ENCODE measurements around the gene PLPP4. TPM values are rescaled to one million over a fixed set of nuclear protein-coding genes. Genes with fewer than 3 reads are reported as not detected.
A peak's percentile ranks its signal among the peaks of the same experiment; 100 is the strongest.

The PLPP4 gene
- total RNA-seq, 1 experiment from 2014 or later = 47.7 TPM

DNA sequence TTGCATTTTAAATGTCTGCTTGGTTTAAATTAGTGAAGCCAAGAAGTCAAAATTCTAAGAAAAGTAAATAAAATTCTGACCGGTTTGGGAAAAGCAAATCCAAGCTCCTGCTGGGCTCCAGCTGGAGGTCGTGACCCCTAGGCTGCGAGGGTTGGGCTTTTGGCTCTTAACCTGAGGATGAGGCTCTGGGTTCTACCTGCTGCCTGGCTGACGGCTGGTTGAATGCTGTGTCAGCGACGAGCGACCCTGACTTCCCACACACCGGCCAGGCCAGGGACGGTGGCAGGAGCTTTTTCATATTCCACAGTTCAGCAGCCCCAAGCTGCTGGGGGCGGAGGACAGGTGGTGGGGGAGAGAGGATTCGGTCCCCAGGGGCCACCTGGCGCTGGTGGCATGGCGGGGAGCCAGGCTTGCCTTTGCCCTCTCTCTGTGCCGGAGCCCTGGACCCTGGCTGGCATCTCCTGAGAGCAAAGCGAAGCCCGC, 843 bp upstream of the PLPP4 start:
- no peak for DNase-seq (ENCODE audit: low read depth)

DNA sequence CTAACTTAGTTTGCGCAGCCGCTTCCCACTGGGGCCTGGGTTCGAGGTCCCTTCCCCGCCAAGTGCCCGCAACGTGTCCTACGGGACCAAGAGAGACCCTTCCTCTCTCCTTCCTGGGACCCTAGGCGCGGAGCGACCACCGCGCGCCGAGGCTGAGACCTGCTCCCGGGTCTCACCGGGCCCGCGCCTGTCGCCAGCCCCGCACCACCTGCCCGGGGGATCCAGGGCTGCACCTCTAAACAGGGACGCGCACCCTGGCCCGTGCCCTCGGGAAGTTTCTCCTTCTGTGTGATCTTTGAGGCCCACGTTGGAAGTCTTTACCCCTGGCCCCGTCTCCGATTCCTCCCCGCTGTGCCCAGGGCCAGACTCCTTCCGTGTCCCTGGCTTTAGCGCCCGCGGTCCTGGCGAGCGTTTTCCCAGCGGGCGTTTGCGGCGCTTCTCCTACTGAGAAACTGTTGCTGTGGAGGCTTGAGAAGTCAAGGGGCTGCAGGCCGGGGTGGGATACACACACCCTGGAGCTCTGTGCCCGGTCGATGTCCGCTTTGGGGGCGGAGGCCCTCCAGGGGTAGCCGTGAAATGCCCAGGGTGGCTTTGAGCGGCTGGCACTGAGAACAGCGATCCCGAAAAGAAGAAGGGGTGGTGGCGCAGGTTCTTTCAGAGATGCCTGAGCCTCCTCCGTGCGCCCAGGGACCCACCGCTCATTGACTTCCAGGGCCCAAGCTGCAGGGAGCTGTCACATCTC, 575 bp downstream of the PLPP4 start:
- no peak for DNase-seq (ENCODE audit: low read depth)

DNA sequence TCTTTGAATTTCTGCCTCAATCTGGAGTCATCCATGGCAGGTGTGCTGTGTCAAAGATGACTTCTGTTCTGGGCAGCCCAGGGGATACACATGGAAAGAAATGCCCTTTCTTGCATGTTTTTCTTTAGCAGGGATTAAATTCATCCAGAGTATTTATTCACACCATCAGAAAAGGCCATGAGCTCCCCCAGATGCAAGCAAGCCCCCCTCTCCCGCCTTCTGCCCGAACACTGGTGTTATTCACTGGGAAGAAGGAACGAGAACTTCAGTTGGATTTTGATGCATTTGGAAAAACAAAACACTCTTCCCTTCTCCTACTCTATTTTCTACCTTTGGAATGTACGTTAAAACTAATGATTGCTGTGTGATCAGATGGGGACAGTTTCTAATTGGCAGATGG, 1.4 kb downstream of the PLPP4 start:
- DNase-seq (ENCODE audit: low read depth) = no peak

DNA sequence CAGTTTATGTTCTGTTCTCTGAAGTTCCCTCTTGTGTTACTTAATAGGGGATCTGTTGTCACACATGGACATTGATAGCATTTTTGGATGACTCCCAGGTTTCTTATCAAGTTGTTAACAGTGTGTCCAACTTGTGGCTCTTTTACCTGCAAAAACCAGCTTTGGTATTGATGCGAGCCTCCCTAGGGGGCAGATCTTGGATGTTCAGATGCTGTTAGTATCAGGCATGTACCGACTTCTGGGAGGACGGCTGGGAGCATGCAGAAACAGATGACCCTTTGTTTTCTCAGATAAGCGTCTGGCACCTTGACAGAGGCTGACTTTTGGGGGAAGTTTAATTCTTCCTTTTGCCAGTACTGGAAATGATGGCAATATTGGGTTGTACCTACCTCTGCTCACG, 2.2 kb downstream of the PLPP4 start:
- no peak for DNase-seq (ENCODE audit: low read depth)

DNA sequence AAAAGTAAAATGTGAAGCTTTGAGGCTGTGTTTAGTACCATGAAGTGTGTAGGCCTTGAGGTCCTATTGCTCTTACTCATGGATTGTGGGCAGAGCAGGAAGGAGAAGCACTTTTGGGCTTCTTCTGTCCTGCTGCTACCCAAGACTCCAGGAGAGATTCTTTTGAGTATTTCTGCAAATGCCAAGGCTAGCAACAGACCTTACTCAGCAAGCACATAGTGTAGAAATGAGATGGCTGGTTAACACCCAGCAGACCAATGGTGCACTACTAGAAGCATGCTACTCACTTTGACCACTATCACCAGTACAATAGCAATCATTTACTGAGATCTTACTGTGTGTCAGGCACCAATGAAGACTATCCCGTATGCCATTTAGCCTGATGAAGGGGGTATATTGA, 3.2 kb downstream of the PLPP4 start:
- peak; percentile 63 for DNase-seq (ENCODE audit: low read depth)

DNA sequence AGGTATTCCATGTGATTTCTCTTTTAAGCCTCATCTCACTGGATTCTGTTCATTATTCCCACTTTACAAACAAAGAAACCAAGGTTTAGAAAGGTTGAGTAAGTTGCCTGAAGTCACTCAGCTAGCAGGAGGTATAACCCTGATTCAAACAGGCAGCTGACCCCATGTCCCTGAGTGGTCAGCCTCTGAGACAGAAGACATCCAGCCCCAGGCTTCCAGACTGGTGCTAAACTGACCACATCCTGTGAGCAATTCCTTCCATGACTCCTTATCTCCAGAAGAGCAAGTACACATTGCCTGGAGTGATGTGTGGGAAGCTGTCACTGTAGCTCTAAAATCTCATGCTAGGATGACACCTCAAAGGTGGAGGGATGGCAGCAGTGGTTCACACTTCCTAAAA, 3.7 kb downstream of the PLPP4 start:
- peak; percentile 99 for DNase-seq (ENCODE audit: low read depth)

DNA sequence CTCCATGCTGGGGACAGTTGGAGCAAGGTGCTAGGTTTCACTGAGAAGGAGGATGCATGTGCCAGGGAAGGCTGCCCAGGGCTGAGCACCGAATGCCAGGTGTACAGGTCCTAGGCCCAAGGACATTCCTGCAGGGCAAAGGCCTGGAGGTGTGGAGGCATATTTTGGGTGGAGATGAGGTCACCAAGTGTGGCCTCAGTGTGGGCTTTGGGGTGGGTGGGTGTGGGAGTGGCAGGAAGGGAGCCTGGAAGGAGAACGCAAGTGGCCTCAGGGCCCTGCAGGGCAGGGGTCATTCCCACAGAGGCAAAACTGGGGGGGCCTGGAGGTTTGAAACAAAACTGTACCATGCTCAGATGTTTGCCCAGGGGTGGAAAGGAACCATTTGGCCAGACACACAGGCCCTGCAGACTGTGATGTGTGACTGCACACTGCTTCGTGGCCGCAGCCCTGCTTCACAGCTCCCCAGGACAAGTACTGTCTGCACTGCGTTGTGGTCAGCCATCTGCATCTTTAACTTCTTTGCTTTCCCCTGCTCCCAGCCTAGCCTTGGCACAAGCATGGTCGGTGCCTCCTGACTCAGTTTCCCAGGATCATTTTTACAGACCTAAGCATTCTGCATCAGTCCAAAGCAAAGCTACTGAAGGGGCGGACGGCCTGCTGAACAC, 5.1 kb downstream of the PLPP4 start:
- DNase-seq (ENCODE audit: low read depth) = no peak

DNA sequence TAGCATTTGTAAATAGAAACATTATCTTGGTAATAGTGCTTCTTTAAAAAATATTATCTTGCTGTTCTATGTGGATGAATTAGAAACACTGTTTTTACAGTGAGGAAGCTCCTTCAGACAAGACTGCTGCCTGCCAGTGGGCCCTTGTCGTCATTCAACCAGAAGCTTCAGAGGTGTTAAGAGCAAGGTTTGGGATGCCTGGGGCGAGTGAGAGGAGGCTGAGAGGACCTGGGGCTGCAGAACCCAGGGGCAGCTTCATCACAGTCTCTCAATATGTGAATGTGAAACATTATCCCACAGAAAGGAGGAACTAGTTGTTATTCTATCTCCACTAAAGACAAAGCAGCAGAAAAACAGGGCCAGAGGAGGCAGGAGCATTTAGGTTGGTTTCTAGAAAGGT, 8.1 kb downstream of the PLPP4 start:
- DNase-seq (ENCODE audit: low read depth) = no peak

DNA sequence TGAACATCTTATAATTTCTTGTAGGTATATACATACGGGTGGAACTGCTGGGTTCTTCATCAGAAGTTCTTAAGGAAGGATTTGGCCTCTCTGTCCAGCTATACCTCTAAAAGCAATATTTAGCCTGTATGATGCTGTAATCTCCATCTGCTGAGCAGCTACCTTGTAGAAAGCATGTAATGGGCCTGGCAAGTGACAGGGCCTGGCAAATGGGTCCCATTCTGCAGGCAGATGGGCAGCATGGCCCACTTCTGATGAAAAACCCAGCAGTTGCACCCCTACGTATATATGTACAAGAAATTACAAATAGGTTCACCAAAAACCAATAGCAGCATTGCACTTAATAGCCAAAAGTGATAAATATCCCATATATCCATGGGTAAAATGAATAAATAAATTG, 9.0 kb downstream of the PLPP4 start:
- DNase-seq (ENCODE audit: low read depth) = no peak

DNA sequence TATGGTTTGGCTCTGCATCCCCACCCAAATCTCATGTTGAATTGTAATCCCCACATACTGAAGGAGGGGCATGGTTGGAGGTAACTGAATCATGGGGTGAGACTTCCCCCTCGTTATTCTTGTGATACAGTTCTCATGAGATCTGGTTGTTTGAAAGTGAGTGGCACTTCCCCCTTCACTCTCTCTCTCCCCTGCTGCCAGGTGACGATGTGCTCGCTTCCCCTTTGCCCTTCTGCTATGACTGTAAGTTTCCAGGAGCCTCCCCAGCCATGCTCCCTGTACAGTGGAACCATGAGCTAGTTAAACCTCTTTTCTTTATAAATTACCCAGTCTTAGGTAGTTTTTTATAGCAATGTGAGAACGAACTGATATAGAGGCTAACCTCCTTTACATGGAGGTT, 16.6 kb downstream of the PLPP4 start:
- no peak for DNase-seq (ENCODE audit: low read depth)

DNA sequence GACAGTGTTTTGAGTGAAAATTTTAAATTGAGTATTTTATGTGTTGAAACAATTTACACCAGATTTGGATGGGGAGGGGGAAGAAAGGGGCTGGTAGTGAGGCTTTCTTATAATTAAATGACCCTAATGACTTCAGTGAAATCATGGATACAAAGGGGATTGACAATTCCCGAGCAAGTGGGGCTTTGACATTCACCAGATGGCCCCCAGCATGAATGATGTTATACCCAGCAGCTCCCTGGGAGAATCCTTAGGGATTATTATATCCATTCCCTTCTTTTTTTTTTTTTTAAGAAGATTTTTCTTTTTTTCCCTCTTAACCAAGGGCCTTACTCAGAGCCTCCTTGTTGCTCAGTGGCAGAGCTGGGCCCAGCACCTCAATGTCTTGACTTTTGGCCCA, 17.9 kb downstream of the PLPP4 start:
- DNase-seq (ENCODE audit: low read depth) = no peak

DNA sequence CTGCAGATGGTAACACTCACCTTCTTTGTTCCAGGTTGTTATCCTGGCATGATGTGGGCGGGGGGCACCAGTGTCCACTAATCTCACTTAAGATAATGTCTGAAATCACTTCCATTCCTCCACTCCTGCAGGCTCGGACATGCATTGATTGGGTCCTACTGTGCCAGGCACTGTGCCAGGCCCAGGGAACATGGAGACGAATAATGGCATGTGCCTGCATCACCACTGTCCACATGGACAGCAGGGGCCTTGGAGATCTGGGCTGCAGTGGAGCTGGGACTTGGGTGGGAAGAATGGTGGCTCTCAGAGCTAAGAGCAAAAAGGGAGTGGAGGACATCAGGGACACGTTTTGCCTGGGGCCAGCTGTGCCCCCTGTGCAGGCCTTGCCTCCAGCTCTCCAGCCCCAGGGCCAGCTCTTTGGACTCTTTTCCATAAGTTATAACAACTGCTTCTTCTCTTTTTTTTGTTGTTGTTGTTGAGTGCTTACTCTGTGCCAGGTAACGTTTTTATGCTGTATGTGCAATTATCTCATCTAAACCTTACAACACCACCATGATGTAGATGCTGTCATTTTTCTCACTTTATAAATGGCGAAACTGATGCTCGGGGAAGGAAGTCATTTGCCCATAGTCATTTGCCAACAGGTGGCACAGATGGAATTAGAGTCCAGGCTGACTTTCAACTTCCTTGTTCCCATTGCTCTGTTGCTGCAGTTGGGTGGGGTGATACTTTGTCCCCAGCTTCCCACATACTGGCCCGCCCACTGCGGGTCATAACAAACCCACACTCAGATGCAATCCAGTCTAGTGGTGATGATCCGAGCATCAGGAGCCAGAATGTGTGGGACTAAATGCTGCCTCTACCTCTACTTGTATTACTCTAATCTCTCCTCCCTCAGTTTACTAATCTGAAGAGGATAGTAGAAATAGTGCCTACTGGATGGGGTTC, 19.1 kb downstream of the PLPP4 start:
- DNase-seq (ENCODE audit: low read depth) = no peak

DNA sequence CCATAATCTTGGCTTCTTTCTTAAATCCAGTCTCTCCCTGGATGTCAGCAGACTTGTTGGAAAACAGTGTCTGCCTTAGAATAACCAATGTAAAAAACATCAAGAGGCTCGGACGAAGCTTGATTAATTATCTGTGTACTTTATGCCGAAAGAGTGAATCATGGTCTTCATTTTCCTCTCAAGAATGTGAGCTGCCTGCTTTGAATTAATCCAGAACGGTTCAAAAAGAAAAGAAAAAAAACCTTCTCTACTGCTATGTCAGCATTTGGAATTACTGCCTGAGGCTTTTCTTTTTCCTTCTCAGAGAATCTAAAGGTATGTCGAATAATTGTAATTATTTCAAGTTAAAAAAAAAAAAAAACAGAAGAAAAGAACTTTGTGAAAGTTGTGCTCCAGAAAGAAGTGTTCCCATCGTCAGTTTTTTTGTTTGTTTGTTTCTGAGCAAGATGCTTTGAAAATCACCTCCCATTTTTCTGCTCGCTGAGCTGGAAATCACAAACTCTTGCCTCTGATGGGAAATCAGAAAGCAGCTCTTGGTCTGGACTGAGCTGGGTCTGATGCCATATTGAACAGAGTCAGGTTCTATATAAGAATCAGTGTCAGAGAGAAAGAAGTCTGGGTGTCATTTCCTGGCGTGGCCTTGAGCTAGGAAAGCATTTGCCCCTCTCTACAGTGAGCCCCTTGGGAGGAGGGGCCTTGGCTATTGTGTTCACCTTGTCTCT, 20.2 kb downstream of the PLPP4 start:
- peak; percentile 36 for DNase-seq (ENCODE audit: low read depth)

DNA sequence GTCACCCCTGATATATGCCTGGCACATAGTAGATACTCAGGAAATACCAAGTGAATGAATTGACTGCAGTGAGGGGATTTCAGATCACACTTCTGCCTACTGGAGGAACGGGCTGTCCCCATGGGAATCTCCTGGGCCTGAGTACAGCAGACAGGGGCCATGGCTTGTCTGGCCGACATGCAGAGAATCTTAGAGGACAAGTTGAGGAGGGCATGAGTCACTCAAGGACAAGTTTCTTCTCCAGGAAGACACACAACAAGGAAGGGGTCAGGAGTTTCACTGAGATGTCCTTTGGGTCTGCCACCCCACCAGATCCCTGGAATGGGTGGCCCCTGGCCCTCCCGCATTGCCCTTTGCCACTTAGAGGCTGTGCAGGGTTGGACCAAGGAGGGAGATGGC, 20.7 kb downstream of the PLPP4 start:
- peak; percentile 74 for DNase-seq (ENCODE audit: low read depth)

DNA sequence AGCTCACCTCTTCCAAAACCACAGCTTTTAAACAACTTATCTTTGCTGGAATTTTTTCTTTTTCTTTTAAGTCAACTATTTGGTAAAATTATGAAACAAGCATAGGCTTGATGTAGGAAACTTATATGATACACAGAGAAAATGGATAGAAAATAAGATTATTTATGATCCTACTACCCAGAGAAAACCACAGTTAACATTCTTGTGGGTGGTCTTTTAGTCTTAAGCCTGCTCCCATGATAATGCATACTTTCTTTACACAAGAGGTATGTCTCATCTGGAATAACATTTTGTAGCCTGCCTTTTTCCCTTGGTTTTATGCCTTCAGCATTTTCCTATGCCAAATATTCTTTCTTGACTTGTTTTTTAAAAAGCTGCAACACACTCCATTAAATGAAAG, 21.4 kb downstream of the PLPP4 start:
- DNase-seq (ENCODE audit: low read depth) = no peak

DNA sequence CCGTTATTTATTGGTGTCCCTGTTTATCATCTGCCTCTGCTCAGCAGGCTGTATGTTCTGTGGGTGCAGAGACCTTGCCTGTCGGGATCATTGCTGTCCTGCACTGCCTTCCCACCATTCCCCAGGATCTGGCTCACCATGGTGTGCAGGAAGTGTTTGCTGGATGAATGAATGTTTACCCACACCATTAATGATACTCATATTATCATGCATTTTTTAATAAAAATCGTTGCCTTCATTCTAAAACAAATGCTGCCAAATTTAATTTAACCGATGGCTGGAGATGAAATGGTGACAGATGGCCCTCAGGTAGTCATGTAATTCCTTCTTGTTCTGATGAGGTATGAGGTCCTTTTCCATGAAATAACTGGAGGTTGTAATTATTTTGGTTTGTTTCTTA, 22.5 kb downstream of the PLPP4 start:
- no peak for DNase-seq (ENCODE audit: low read depth)

DNA sequence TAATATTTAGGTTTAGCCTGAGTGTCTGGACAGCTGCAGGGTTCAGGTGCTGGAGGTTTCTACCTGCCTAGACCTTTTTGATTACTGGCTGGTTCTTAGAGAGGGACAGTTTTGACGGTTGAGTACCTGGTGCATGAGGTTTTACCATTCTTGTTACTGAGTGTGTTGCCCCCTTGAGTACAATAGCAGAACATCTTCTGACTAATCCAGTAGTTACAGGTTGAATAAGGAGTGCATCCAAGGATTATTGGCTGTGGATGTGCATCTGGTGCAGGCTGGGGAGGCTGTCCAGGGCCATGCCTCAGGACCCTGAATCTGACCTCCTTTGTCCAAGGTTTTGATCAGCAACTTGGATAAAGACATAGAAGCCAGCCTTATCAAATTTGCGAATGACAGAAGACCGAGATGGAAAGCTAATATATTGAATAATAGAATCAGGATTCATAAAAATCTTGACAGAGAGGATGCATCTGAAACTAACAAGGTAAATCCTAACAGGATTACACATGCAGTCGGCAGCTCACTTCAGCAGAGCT, 23.1 kb downstream of the PLPP4 start:
- no peak for DNase-seq (ENCODE audit: low read depth)

DNA sequence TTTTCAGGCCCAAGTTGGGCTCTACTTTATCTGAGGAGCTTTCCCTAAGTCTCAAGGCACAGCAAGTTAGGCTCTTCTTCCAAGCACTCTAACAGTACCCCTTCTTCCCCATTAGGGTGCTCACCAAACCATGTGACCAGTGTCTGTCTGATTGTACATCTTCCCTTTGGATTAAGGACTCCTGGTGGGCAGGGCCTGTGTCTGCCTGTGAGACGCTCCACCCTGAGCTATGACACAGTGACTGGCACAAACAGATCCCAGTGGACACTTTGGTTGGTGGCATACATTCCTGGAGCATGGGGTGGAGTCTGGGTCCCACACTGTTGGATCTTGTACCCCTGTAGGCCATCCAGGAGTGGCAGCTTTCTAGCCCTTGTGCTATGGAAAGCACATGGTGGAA, 23.8 kb downstream of the PLPP4 start:
- no peak for DNase-seq (ENCODE audit: low read depth)

DNA sequence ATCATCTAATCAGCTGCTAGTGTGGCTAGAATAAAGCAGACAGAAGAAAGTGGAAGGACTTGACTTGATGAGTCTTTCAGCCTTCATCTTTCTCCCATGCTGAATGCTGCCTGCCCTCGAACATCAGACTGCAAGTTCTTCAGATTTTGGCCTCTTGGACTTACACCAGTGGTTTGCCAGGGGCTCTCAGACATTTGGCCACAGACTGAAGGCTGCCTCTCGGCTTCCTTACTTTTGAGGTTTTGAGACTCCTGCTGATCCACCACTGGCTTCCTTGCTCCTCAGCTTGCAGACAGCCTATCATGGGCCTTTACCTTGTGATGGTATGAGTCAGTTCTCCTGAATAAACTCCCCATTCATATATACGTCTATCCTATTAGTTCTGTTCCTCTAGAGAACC, 26.0 kb downstream of the PLPP4 start:
- no peak for DNase-seq (ENCODE audit: low read depth)

DNA sequence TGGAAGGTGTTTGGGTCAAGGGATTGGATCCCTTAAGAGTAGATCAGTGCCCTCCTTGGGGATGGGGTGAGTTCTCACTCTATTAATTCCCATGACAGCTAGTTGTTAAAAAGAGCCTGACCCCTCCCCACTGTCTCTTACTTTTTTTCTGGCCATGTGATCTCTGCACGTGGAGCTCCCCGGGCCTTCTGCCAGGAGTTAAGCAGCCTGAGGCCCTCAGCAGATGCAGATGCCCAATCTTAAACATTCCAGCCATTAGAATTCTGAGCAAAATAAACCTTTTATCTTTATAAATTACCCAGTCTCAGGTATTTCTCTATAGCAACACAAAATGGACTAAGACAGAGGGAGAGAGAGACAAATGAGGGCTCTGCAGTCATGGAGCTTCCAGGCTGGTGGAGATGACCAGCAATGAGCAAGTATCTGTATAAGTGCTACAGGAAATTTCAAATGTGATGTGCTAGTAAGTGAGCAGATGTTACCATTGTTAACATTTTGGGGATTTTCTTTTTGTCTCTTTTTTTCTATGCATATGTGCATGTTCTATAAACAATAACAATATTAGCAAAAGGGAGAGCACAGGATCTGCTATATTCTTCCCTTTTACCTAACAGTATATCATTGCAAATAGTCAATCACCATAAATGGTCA, 26.7 kb downstream of the PLPP4 start:
- no peak for DNase-seq (ENCODE audit: low read depth)

DNA sequence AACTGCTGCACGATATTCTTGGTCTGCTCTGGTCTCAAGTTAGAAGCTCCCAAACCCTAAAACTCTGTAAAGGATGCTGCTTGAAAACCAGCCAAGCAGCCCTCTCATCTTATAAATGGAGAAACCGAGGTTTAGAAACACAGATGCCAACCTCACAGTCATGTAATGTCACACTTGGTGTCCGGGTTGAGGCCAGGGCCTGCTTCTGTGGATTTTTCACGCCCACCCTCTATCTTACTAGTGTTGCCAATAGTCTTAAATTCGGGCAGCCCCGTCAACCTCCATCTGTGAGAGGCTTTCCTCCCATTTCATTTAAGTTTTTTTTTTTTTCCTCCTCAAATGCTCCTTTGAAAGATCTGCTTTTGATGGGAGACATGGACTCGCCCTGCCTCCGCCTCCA, 28.9 kb downstream of the PLPP4 start:
- DNase-seq (ENCODE audit: low read depth) = no peak
